Effector memory CD4-positive, alpha-beta T cell (primary cell): ENCODE measurements around the gene WDR64.
"Not testable (repeated sequence)": the region's sequence is repeated elsewhere in the genome, so short reads cannot be mapped to it uniquely, and the experiment has no call there.

Experiments used
- DNase-seq, 3 donors: peaks; one replicate each; pipeline ENCODE4 v3.0.0-alpha.2; 2020
- H3K27ac ChIP-seq: 2 replicates; pipeline ENCODE4 v1.7.0; 2013; ENCODE audit warnings: mild to moderate bottlenecking, low read length, moderate library complexity; ENCODE audit not compliant: insufficient read depth, poor library complexity, severe bottlenecking
- H3K27me3 ChIP-seq: replicated peaks from 2 replicates; pipeline ENCODE4 v1.7.0; 2013; ENCODE audit warnings: mild to moderate bottlenecking, low read length; ENCODE audit not compliant: insufficient read depth, control insufficient read depth, poor library complexity, severe bottlenecking
- H3K36me3 ChIP-seq: 2 replicates; pipeline ENCODE4 v1.7.0; 2013; ENCODE audit warnings: mild to moderate bottlenecking, low read length, moderate library complexity; ENCODE audit not compliant: control insufficient read depth, insufficient read depth
- H3K4me1 ChIP-seq: 2 replicates; pipeline ENCODE4 v1.7.0; 2013; ENCODE audit warnings: low read length, mild to moderate bottlenecking; ENCODE audit not compliant: control insufficient read depth, insufficient read depth, poor library complexity, severe bottlenecking
- H3K4me3 ChIP-seq: 2 replicates; pipeline ENCODE4 v1.7.0; 2013; ENCODE audit warnings: low read length, low read depth, mild to moderate bottlenecking; ENCODE audit not compliant: insufficient read depth, poor library complexity, severe bottlenecking
- H3K9me3 ChIP-seq: 2 replicates; pipeline ENCODE4 v1.7.0; 2013; ENCODE audit warnings: mild to moderate bottlenecking, low read length, moderate library complexity; ENCODE audit not compliant: control insufficient read depth

Gene WDR64

GRCh38 chr1:241696815-241697639 lies 44.9 kb downstream of the WDR64 start:
- no peaks in the 10 kb centered on the region for H3K36me3 ChIP-seq
- H3K4me1 ChIP-seq: no peaks in the 10 kb centered on the region
- H3K27me3 ChIP-seq: no peaks in the 10 kb centered on the region
- H3K9me3 ChIP-seq: no peaks in the 10 kb centered on the region
- no peak overlapping the region for H3K4me3 ChIP-seq
- no peak overlapping the region for H3K27ac ChIP-seq
- DNase-seq: no peak

GRCh38 chr1:241697640-241698018 lies 45.5 kb downstream of the WDR64 start:
- H3K27me3 ChIP-seq: no peaks in the 10 kb centered on the region
- H3K9me3 ChIP-seq: no peaks in the 10 kb centered on the region
- no peaks in the 10 kb centered on the region for H3K36me3 ChIP-seq
- no peak overlapping the region for H3K4me3 ChIP-seq
- no peaks in the 10 kb centered on the region for H3K4me1 ChIP-seq
- no peak for DNase-seq
- H3K27ac ChIP-seq: no peak overlapping the region

- no peak for DNase-seq
- Histone ChIP-seq H3K27ac (no peak overlapping the region), H3K27me3 (no peaks in the 10 kb centered on the region), H3K4me1 (no peaks in the 10 kb centered on the region), H3K9me3 (no peaks in the 10 kb centered on the region), H3K4me3 (no peak overlapping the region), H3K36me3 (no peaks in the 10 kb centered on the region)
These were observed 46.1 kb downstream of the WDR64 start for GRCh38 chr1:241698177-241698576.

- no peak overlapping the region for H3K27ac ChIP-seq
- H3K27me3 ChIP-seq: no peaks in the 10 kb centered on the region
- no peaks in the 10 kb centered on the region for H3K9me3 ChIP-seq
- no peaks in the 10 kb centered on the region for H3K4me1 ChIP-seq
- no peak overlapping the region for H3K4me3 ChIP-seq
- no peaks in the 10 kb centered on the region for H3K36me3 ChIP-seq
- DNase-seq: no peak
These were observed 49.6 kb downstream of the WDR64 start for GRCh38 chr1:241701483-241702295.

GRCh38 chr1:241702442-241703373 lies 50.6 kb downstream of the WDR64 start:
- Histone ChIP-seq H3K27me3 (no peaks in the 10 kb centered on the region), H3K27ac (no peak overlapping the region), H3K9me3 (no peaks in the 10 kb centered on the region), H3K36me3 (no peaks in the 10 kb centered on the region), H3K4me1 (no peaks in the 10 kb centered on the region), H3K4me3 (no peak overlapping the region)
- no peak for DNase-seq

GRCh38 chr1:241703739-241704138 lies 51.7 kb downstream of the WDR64 start:
- H3K27ac ChIP-seq, DNase-seq, H3K27me3 ChIP-seq, H3K9me3 ChIP-seq, H3K4me3 ChIP-seq, H3K4me1 ChIP-seq, H3K36me3 ChIP-seq: not testable (repeated sequence)

- Histone ChIP-seq H3K27ac (no peak overlapping the region), H3K9me3 (no peaks in the 10 kb centered on the region), H3K4me1 (no peaks in the 10 kb centered on the region), H3K27me3 (no peaks in the 10 kb centered on the region), H3K4me3 (no peak overlapping the region), H3K36me3 (no peaks in the 10 kb centered on the region)
- DNase-seq: no peak
These were observed 54.2 kb downstream of the WDR64 start for GRCh38 chr1:241706257-241706656.

- Histone ChIP-seq H3K4me1 (no peaks in the 10 kb centered on the region), H3K36me3 (no peaks in the 10 kb centered on the region), H3K27ac (no peak overlapping the region), H3K4me3 (no peak overlapping the region), H3K9me3 (no peaks in the 10 kb centered on the region), H3K27me3 (no peaks in the 10 kb centered on the region)
- peak in 1 of 3 donors; percentile 12 for DNase-seq
These were observed 54.9 kb downstream of the WDR64 start for GRCh38 chr1:241706967-241707366.

GRCh38 chr1:241707442-241707841 lies 55.4 kb downstream of the WDR64 start:
- no peaks in the 10 kb centered on the region for H3K9me3 ChIP-seq
- DNase-seq: no peak

More at GRCh38 chr1:241707442-241707841, 55.4 kb downstream of the WDR64 start:
- H3K36me3 ChIP-seq: no peaks in the 10 kb centered on the region
- H3K27ac ChIP-seq: no peak overlapping the region
- H3K27me3 ChIP-seq: no peaks in the 10 kb centered on the region
- no peak overlapping the region for H3K4me3 ChIP-seq
- H3K4me1 ChIP-seq: no peaks in the 10 kb centered on the region
